Measurements from ENCODE around the gene DBNDD1.

DBNDD1 gene

GRCh38 chr16:90041896-90042473 is 22.7 kb upstream of the DBNDD1 start:
- no peaks in the 10 kb centered on the region for H3K27me3 ChIP-seq (replicated peaks)
- TF ChIP-seq, protein P1, sequence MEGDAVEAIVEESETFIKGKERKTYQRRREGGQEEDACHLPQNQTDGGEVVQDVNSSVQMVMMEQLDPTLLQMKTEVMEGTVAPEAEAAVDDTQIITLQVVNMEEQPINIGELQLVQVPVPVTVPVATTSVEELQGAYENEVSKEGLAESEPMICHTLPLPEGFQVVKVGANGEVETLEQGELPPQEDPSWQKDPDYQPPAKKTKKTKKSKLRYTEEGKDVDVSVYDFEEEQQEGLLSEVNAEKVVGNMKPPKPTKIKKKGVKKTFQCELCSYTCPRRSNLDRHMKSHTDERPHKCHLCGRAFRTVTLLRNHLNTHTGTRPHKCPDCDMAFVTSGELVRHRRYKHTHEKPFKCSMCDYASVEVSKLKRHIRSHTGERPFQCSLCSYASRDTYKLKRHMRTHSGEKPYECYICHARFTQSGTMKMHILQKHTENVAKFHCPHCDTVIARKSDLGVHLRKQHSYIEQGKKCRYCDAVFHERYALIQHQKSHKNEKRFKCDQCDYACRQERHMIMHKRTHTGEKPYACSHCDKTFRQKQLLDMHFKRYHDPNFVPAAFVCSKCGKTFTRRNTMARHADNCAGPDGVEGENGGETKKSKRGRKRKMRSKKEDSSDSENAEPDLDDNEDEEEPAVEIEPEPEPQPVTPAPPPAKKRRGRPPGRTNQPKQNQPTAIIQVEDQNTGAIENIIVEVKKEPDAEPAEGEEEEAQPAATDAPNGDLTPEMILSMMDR (IDR thresholded peaks at IDR 0.05; ENCODE audit: low read depth, low read length, missing control alignments): no peak
- no peak overlapping the region for H3K27ac ChIP-seq
- no peak overlapping the region for H3K4me3 ChIP-seq (ENCODE audit: low read depth, low read length)
- H3K36me3 ChIP-seq (replicated peaks): peaks cover 40% of the 10 kb centered on the region
- DNase-seq: no peak
- in situ Hi-C loops (cut with HindIII; ENCODE audit: low pct_ligation_motif_present, low sequenced_read_pairs): no loop called here

DNA sequence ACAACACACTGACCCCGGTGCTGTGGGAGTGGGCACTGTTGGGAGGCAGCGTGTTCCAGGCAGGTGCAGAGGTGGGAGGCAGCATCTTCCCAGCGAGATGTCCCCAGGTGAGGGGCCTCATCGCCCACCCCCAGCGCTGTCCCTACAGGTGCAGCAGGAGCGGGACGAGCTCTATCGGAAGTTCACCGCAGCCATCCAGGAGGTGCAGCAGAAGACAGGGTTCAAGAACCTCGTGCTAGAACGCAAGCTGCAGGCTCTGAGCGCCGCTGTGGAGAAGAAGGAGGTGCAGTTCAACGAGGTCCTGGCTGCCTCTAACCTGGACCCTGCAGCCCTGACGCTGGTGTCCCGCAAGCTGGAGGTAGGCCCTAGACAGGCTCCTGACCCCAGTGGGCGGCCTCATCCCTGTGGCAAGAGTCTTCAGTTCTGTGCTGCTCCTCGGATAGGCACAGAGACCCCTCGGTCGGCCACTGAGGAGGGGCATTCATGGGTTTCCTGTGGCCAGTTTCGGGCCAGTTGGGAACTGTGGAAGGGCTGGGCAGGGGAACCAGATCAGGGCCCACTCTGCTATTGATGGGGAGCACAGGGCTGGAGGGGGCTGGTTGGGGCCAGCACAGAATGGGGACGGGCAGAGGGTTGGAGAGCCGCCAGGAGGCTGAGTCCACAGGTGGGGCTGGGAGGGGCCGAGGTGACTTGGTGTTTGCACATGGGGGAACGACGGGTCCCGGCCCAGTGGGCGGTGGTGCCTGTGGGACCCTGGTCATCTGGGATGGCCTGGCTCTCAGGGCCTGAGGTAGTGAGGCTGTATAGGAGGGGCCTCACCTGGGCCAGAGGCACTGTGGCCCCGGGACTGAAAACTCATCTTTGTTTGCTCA is 21.1 kb upstream of the DBNDD1 start:
- Histone ChIP-seq H3K27me3 (replicated peaks) (no peaks in the 10 kb centered on the region), H3K27ac (no peak overlapping the region), H3K36me3 (replicated peaks) (peaks cover 52% of the 10 kb centered on the region), H3K4me3 (ENCODE audit: low read depth, low read length) (no peak overlapping the region)
- DNase-seq: no peak
- TF ChIP-seq, protein P1 (IDR thresholded peaks at IDR 0.05; ENCODE audit: low read depth, low read length, missing control alignments): no peak
- in situ Hi-C loops (cut with HindIII; ENCODE audit: low pct_ligation_motif_present, low sequenced_read_pairs): no loop called here

DNA sequence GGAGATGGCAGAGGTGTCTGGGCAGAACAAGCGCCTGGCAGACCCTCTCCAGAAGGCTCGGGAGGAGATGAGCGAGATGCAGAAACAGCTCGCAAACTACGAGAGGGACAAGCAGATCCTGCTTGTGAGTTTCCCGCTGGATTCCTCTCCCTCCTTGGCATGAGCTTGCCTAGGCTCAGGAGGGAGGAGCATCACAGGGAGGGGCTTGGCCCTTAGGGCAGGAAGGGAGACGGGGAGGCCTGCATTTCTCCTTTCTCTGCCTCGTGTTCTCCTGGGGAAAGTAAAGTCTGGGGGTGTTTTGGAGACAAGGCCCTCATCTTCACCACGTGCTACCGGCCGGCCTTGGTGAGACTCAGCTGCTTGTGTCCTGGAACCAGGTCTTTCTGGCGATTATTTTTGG is 18.0 kb upstream of the DBNDD1 start:
- no peak overlapping the region for H3K4me3 ChIP-seq (ENCODE audit: low read depth, low read length)
- TF ChIP-seq, protein P1 (IDR thresholded peaks at IDR 0.05; ENCODE audit: low read depth, low read length, missing control alignments): no peak
- H3K27me3 ChIP-seq (replicated peaks): no peaks in the 10 kb centered on the region
- no peak for DNase-seq
- no peak overlapping the region for H3K27ac ChIP-seq
- in situ Hi-C loops (cut with HindIII; ENCODE audit: low pct_ligation_motif_present, low sequenced_read_pairs): no loop called here
- H3K36me3 ChIP-seq (replicated peaks): peaks cover 50% of the 10 kb centered on the region

DNA sequence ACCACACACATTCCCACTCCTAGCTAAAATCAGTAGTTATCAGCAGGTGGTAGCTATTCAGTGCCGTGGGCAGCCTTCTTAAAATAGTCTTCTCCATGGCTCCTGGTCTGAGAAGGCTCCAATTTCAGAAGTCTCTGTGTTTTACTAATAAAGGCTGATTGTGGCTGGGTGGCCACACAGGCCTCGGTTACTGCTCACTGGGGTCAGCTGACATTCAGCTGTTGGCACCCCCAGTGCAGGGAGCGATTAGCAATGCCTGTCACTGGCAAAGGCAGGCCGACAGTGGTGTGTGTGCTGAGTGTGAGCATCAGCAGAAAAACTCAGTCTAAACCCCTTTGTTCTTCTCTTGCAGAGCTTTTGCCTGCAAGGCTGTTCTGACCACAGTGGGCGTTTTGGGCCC is 16.6 kb upstream of the DBNDD1 start:
- DNase-seq: no peak
- Histone ChIP-seq H3K27me3 (replicated peaks) (no peaks in the 10 kb centered on the region), H3K4me3 (ENCODE audit: low read depth, low read length) (no peak overlapping the region), H3K36me3 (replicated peaks) (peaks cover 54% of the 10 kb centered on the region), H3K27ac (no peak overlapping the region)
- TF ChIP-seq, protein P1 (IDR thresholded peaks at IDR 0.05; ENCODE audit: low read depth, low read length, missing control alignments): no peak
- in situ Hi-C loops (cut with HindIII; ENCODE audit: low pct_ligation_motif_present, low sequenced_read_pairs): no loop called here

- Histone ChIP-seq H3K27me3 (replicated peaks) (no peaks in the 10 kb centered on the region), H3K36me3 (replicated peaks) (peaks cover 43% of the 10 kb centered on the region), H3K4me3 (ENCODE audit: low read depth, low read length) (no peak overlapping the region), H3K27ac (no peak overlapping the region)
- no peak for DNase-seq
- TF ChIP-seq, protein P1 (IDR thresholded peaks at IDR 0.05; ENCODE audit: low read depth, low read length, missing control alignments): no peak
- in situ Hi-C loops (cut with HindIII; ENCODE audit: low pct_ligation_motif_present, low sequenced_read_pairs): no loop called here
Observed at GRCh38 chr16:90034504-90034903, 15.2 kb upstream of the DBNDD1 start.
